NCI-H82 treated with DMSO at 0.1 percent for 48 hours (cell line): ENCODE measurements around the gene POU2F1.
A peak's percentile ranks its signal among the peaks of the same experiment; 100 is the strongest.
"Not testable (repeated sequence)": the region's sequence is repeated elsewhere in the genome, so short reads cannot be mapped to it uniquely, and the experiment has no call there.

Source experiments
- DNase-seq: peaks from one replicate; lab custom pipeline; 2025; ENCODE audit not compliant: unreplicated experiment; lab: John Stamatoyannopoulos, UW

POU2F1 gene

GRCh38 chr1:167230437-167230836, 9.8 kb downstream of the POU2F1 start:
- DNase-seq, result no peak

- no peak for DNase-seq
Observed at GRCh38 chr1:167231873-167232450, 11.3 kb downstream of the POU2F1 start.

GRCh38 chr1:167232801-167233200, 12.1 kb downstream of the POU2F1 start:
- no peak for DNase-seq

- DNase-seq, result no peak
Observed at GRCh38 chr1:167233373-167233772, 12.7 kb downstream of the POU2F1 start.

- no peak for DNase-seq
Observed at GRCh38 chr1:167237000-167237399, 16.3 kb downstream of the POU2F1 start.

- no peak for DNase-seq
Observed at GRCh38 chr1:167238713-167239112, 18.0 kb downstream of the POU2F1 start.

- no peak for DNase-seq
Observed at GRCh38 chr1:167239257-167239656, 18.6 kb downstream of the POU2F1 start.

GRCh38 chr1:167244244-167244643, 23.6 kb downstream of the POU2F1 start:
- DNase-seq, result no peak

- not testable (repeated sequence) for DNase-seq
Observed at GRCh38 chr1:167245168-167245567, 24.5 kb downstream of the POU2F1 start.

GRCh38 chr1:167246971-167247370, 26.3 kb downstream of the POU2F1 start:
- DNase-seq, result no peak

- no peak for DNase-seq
Observed at GRCh38 chr1:167247754-167248153, 27.1 kb downstream of the POU2F1 start.

GRCh38 chr1:167248707-167249642, 28.3 kb downstream of the POU2F1 start:
- DNase-seq, result no peak

GRCh38 chr1:167249702-167250101, 29.0 kb downstream of the POU2F1 start:
- no peak for DNase-seq

GRCh38 chr1:167250482-167250881, 29.8 kb downstream of the POU2F1 start:
- no peak for DNase-seq

GRCh38 chr1:167251472-167251871, 30.8 kb downstream of the POU2F1 start:
- DNase-seq, result no peak

- no peak for DNase-seq
Observed at GRCh38 chr1:167252986-167253385, 32.3 kb downstream of the POU2F1 start.

GRCh38 chr1:167258858-167259257, 38.2 kb downstream of the POU2F1 start:
- DNase-seq, result peak; percentile 32

GRCh38 chr1:167262836-167263235, 42.1 kb downstream of the POU2F1 start:
- DNase-seq, result no peak

GRCh38 chr1:167263344-167263743, 42.7 kb downstream of the POU2F1 start:
- DNase-seq, result no peak

GRCh38 chr1:167263819-167264464, 43.3 kb downstream of the POU2F1 start:
- DNase-seq, result no peak

- DNase-seq, result no peak
Observed at GRCh38 chr1:167266965-167267364, 46.3 kb downstream of the POU2F1 start.

GRCh38 chr1:167268347-167268787, 47.7 kb downstream of the POU2F1 start:
- no peak for DNase-seq
